ENCODE results near the gene SKIC8. TPM values are rescaled to one million over a fixed set of nuclear protein-coding genes. Genes with fewer than 3 reads are reported as not detected.

The SKIC8 gene
- total and polyA plus RNA-seq, 2 of the 13 experiments (the other 11 are each of a cell fraction or from before 2014, with no cell fraction given), result 69.5 to 70.6 TPM

DNA sequence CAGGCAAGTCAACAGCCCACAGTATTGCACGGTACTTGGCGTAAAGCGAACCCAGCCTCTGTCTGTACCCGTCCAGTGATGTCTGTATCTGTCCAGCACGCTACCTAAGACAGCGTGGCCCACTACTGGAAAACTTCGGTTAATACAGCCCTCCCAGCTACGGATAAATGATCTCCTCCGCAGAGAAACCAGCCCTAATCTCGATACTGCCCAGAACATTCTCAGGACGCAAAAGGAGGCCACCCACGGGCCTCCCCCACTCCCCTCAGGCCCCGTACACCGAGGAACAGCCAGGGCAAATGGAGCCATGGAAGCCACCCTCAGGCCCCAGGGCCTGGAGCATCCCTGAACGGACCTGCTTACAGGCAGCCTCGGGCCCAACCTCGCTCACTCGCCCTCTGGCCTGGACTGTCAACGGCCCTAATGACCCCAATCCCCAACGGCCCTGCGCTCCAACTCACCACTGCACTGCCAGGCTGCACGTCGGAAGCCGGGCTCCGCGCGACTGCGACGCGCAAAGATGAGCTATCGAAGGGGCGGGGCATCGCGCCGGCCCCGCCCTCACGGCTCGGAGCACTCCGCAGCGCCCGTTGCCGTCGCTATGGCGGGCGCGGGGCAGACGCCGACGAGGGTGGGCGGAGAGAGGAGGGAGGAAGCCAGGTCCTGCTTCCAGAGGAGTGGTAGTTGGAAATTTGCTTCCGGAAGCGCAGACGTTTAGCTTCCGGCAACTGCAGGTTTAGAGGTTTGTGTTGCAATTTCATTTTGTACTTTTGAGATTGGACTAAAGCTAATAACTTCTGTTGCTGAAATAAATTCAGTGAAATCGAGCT lies at the start of gene SKIC8 (continued):
- TF ChIP-seq ZFYVE20 (CRISPR knock-in tag; IDR thresholded peaks at IDR 0.05; ENCODE audit: borderline replicate concordance, low read depth), result no peak
- peak; percentile 52; the same call in 1 of the 2 replicates for TF ChIP-seq ZSCAN31 (CRISPR knock-in tag; IDR thresholded peaks at IDR 0.05; ENCODE audit: low read depth)
- no peak for TF ChIP-seq ZNF781 (CRISPR knock-in tag; IDR thresholded peaks at IDR 0.05; ENCODE audit: borderline replicate concordance, not compliant biosample characterization)
- TF ChIP-seq ZNF337 (CRISPR knock-in tag; IDR thresholded peaks at IDR 0.05; ENCODE audit: borderline replicate concordance, low read depth), result no peak
- TF ChIP-seq ZC3H4 (CRISPR knock-in tag; IDR thresholded peaks at IDR 0.05; ENCODE audit: borderline replicate concordance), result no peak
- TF ChIP-seq CEBPZ (IDR thresholded peaks at IDR 0.05; ENCODE audit: low read length), result no peak
- TF ChIP-seq ZNF556 (CRISPR knock-in tag; IDR thresholded peaks at IDR 0.05; ENCODE audit: borderline replicate concordance), result peak; percentile 77; the same call in 1 of the 2 replicates
- TF ChIP-seq ZNF570 (CRISPR knock-in tag; IDR thresholded peaks at IDR 0.05; ENCODE audit: borderline replicate concordance), result no peak
- no peak for TF ChIP-seq MBNL3 (CRISPR knock-in tag; conservative IDR thresholded peaks at IDR 0.05)
- TF ChIP-seq ZNF605 (CRISPR knock-in tag; IDR thresholded peaks at IDR 0.05), result no peak; the same call in 1 of the 2 replicates
- no peak for TF ChIP-seq ZNF143 (CRISPR knock-in tag; IDR thresholded peaks at IDR 0.05)
- no peak for TF ChIP-seq ZNF619 (CRISPR knock-in tag; IDR thresholded peaks at IDR 0.05)
- TF ChIP-seq SMARCE1 (IDR thresholded peaks at IDR 0.05; ENCODE audit: borderline replicate concordance), result no peak
- TF ChIP-seq RERE (CRISPR knock-in tag; IDR thresholded peaks at IDR 0.05; ENCODE audit: low read depth), result no peak
- TF ChIP-seq ZMYM4 (CRISPR knock-in tag; IDR thresholded peaks at IDR 0.05), result peak; percentile 90; the same call in 1 of the 2 replicates
- TF ChIP-seq ONECUT2 (CRISPR knock-in tag; IDR thresholded peaks at IDR 0.05), result no peak
- no peak for TF ChIP-seq ZNF7 (CRISPR knock-in tag; IDR thresholded peaks at IDR 0.05)
- 0 out of 2 replicates have a peak, but pooled peaks have one; percentile 71 for TF ChIP-seq ARNTL (CRISPR knock-in tag; IDR thresholded peaks at IDR 0.05)
- no peak for TF ChIP-seq DNMT3B (CRISPR knock-in tag; conservative IDR thresholded peaks at IDR 0.05)
- peak; percentile 58; the same call in 1 of the 2 replicates for TF ChIP-seq ZBTB7B (CRISPR knock-in tag; IDR thresholded peaks at IDR 0.05)
- TF ChIP-seq ZNF3 (CRISPR knock-in tag; IDR thresholded peaks at IDR 0.05), result no peak
- TF ChIP-seq GLI4 (CRISPR knock-in tag; IDR thresholded peaks at IDR 0.05; ENCODE audit: borderline replicate concordance), result no peak; the same call in 1 of the 2 replicates
